ENCODE data around the gene C5orf58. TPM values are rescaled to one million over a fixed set of nuclear protein-coding genes. Genes with fewer than 3 reads are reported as not detected.

Gene C5orf58
- total RNA-seq = under 1 TPM in 2 of 3 donors, not detected in 1; 0.15 to 0.80 TPM

GRCh38 chr5:170232786-170233185 lies at the start of gene C5orf58:
TSS of gene C5orf58 (plus strand) at chr5:170232985. CDS start at chr5:170234977, 1,992 bp downstream.
- DNase-seq (ENCODE audit: low spot score in 2 of 2) = no peak
- H3K27ac ChIP-seq = no peak within 1 kb of the TSS
- no peaks in the 10 kb centered on the region for H3K9me3 ChIP-seq
- no peaks in the 10 kb centered on the region for H3K36me3 ChIP-seq
- no peaks in the 10 kb centered on the region for H3K27me3 ChIP-seq
- TF ChIP-seq POLR2AphosphoS5 (IDR thresholded peaks at IDR 0.05) (no peak), POLR2A (IDR thresholded peaks at IDR 0.05) (no peak), CTCF (IDR thresholded peaks at IDR 0.05) (no peak)
- intact Hi-C loops (cut with DNase I; ENCODE audit: low total_unique reads) = no loop called here
- H3K4me3 ChIP-seq = no peak within 1 kb of the TSS
- H3K4me1 ChIP-seq = no peaks in the 10 kb centered on the region

GRCh38 chr5:170183816-170184687 lies 48.7 kb upstream of the C5orf58 start:
- no peaks in the 10 kb centered on the region for H3K4me1 ChIP-seq
- no peaks in the 10 kb centered on the region for H3K9me3 ChIP-seq
- H3K36me3 ChIP-seq = no peaks in the 10 kb centered on the region
- no peaks in the 10 kb centered on the region for H3K27me3 ChIP-seq
- TF ChIP-seq POLR2AphosphoS5 (IDR thresholded peaks at IDR 0.05) = no peak
- TF ChIP-seq CTCF (IDR thresholded peaks at IDR 0.05) = peak; percentile 47 to 77 (median 66)
- no peak for TF ChIP-seq POLR2A (IDR thresholded peaks at IDR 0.05)
- no peak overlapping the region for H3K27ac ChIP-seq
- intact Hi-C loops (cut with DNase I; ENCODE audit: low total_unique reads) = no loop called here
- peak; percentile 54 to 65 for DNase-seq (ENCODE audit: low spot score in 2 of 2)
- no peak overlapping the region for H3K4me3 ChIP-seq

- Histone ChIP-seq H3K9me3 (no peaks in the 10 kb centered on the region), H3K27ac (no peak overlapping the region), H3K36me3 (no peaks in the 10 kb centered on the region), H3K4me3 (no peak overlapping the region), H3K4me1 (no peaks in the 10 kb centered on the region), H3K27me3 (no peaks in the 10 kb centered on the region)
- intact Hi-C loops (cut with DNase I; ENCODE audit: low total_unique reads) = no loop called here
- no peak for DNase-seq (ENCODE audit: low spot score in 2 of 2)
- TF ChIP-seq POLR2A (IDR thresholded peaks at IDR 0.05) (no peak), POLR2AphosphoS5 (IDR thresholded peaks at IDR 0.05) (no peak), CTCF (IDR thresholded peaks at IDR 0.05) (no peak)
These were observed 48.0 kb upstream of the C5orf58 start for GRCh38 chr5:170184737-170185136.

- Histone ChIP-seq H3K27ac (no peak overlapping the region), H3K9me3 (no peaks in the 10 kb centered on the region), H3K36me3 (no peaks in the 10 kb centered on the region), H3K4me1 (no peaks in the 10 kb centered on the region), H3K4me3 (no peak overlapping the region), H3K27me3 (no peaks in the 10 kb centered on the region)
- intact Hi-C loops (cut with DNase I; ENCODE audit: low total_unique reads) = no loop called here
- no peak for DNase-seq (ENCODE audit: low spot score in 2 of 2)
- TF ChIP-seq POLR2AphosphoS5 (IDR thresholded peaks at IDR 0.05) (no peak), CTCF (IDR thresholded peaks at IDR 0.05) (no peak), POLR2A (IDR thresholded peaks at IDR 0.05) (no peak)
These were observed 46.6 kb upstream of the C5orf58 start for GRCh38 chr5:170186156-170186555.

GRCh38 chr5:170186856-170187255 lies 45.9 kb upstream of the C5orf58 start:
- Histone ChIP-seq H3K4me1 (no peaks in the 10 kb centered on the region), H3K27me3 (no peaks in the 10 kb centered on the region), H3K27ac (no peak overlapping the region), H3K36me3 (no peaks in the 10 kb centered on the region), H3K9me3 (no peaks in the 10 kb centered on the region), H3K4me3 (no peak overlapping the region)
- intact Hi-C loops (cut with DNase I; ENCODE audit: low total_unique reads) = loop anchor here (1.0 kb wide), 1 partner anchor 89 kb away; no protein-coding TSS in a partner anchor
- TF ChIP-seq POLR2A (IDR thresholded peaks at IDR 0.05) (no peak), POLR2AphosphoS5 (IDR thresholded peaks at IDR 0.05) (no peak), CTCF (IDR thresholded peaks at IDR 0.05) (no peak)
- DNase-seq (ENCODE audit: low spot score in 2 of 2) = no peak
